ENCODE data around the gene TIMM13. TPM values are rescaled to one million over a fixed set of nuclear protein-coding genes. Genes with fewer than 3 reads are reported as not detected.

Gene TIMM13
- total and polyA plus RNA-seq, 2 donors from 2014 or later: 69.7 to 188 TPM

DNA sequence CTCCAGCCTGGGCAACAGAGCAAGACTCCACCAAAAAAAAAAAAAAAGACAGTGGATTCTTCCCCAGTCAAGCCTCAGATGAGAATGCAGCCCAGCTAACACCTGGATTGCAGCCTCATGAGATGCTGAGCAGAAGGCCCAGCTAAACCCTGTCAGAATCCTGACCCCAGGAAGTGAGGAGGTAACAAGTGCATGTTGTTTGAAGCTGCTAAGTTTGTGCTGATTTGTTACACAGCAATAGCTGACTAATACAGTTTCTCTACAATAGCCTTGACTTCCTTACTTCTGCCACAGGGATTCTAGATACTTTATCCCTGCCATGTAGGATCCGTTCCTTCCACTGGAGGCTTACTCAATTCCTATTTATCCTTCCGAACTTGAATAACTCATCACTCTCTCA is 46.8 kb downstream of the TIMM13 start:
- Histone ChIP-seq H3K9ac (ENCODE audit: low read length in 3 of 3) (no peak overlapping the region), H3K9me3 (ENCODE audit: control insufficient read depth in 2 of 3, insufficient read depth in 1 of 3, low read length in 3 of 3) (peaks cover 0 to 4% (median 0%) of the 10 kb centered on the region in 3 donors), H3K4me3 (ENCODE audit: low read length in 3 of 3) (no peak overlapping the region), H3K27ac (ENCODE audit: low read depth in 2 of 2, low read length in 2 of 2) (no peak overlapping the region), H3K4me1 (ENCODE audit: control insufficient read depth in 2 of 3, insufficient read depth in 2 of 3, low read depth in 1 of 3, low read length in 3 of 3) (no peaks in the 10 kb centered on the region), H3K36me3 (ENCODE audit: control insufficient read depth in 2 of 3, insufficient read depth in 3 of 3, low read length in 3 of 3) (no peaks in the 10 kb centered on the region), H3K27me3 (ENCODE audit: control insufficient read depth, insufficient read depth, low read length) (no peaks in the 10 kb centered on the region)
- TF ChIP-seq, protein P1, sequence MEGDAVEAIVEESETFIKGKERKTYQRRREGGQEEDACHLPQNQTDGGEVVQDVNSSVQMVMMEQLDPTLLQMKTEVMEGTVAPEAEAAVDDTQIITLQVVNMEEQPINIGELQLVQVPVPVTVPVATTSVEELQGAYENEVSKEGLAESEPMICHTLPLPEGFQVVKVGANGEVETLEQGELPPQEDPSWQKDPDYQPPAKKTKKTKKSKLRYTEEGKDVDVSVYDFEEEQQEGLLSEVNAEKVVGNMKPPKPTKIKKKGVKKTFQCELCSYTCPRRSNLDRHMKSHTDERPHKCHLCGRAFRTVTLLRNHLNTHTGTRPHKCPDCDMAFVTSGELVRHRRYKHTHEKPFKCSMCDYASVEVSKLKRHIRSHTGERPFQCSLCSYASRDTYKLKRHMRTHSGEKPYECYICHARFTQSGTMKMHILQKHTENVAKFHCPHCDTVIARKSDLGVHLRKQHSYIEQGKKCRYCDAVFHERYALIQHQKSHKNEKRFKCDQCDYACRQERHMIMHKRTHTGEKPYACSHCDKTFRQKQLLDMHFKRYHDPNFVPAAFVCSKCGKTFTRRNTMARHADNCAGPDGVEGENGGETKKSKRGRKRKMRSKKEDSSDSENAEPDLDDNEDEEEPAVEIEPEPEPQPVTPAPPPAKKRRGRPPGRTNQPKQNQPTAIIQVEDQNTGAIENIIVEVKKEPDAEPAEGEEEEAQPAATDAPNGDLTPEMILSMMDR (IDR thresholded peaks at IDR 0.05; ENCODE audit: borderline replicate concordance, extremely low read depth, insufficient read depth): no peak
- FAIRE-seq (no peak), DNase-seq (no peak)
- intact Hi-C loops (cut with DNase I): no loop called here

DNA sequence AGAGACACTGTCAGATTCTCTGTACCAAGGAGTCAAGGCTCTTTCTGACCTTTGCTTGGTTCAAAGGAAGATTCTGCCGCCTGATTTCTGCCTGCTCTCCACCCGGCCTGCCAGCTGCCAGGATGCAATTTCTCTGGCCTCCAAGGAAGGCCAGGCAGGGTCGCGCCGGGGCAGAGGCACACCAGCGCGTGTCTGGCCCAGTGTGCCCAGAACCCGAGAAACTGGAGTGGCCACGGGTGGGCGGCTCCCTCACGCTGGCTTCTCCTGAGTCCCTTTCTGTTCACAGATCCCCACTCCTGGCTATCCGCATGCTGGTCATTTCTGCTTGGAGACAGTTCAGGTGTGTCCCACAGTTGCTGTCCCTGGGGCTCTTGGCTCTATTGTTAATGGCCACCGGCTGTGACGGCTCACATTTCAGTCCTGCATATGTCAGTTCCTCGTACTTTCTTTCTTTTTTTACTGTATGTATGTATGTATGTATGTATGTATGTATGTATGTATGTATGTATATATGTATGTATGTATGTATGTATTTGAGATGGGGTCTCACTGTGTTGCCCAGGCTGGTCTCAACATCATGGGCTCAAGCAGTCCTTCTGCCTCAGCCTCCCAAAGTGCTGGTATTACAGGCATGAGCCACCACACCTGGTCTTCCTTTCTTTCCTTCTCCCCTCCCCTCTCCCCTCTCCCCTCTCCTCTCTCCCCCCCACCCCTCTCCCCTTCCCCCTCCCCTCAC is 50.4 kb downstream of the TIMM13 start:
- Histone ChIP-seq H3K9ac (ENCODE audit: low read length in 3 of 3) (no peak overlapping the region), H3K36me3 (ENCODE audit: control insufficient read depth in 2 of 3, insufficient read depth in 3 of 3, low read length in 3 of 3) (no peaks in the 10 kb centered on the region), H3K27ac (ENCODE audit: low read depth in 2 of 2, low read length in 2 of 2) (no peak overlapping the region), H3K4me3 (ENCODE audit: low read length in 3 of 3) (no peak overlapping the region), H3K4me1 (ENCODE audit: control insufficient read depth in 2 of 3, insufficient read depth in 2 of 3, low read depth in 1 of 3, low read length in 3 of 3) (no peaks in the 10 kb centered on the region), H3K9me3 (ENCODE audit: control insufficient read depth in 2 of 3, insufficient read depth in 1 of 3, low read length in 3 of 3) (peaks cover 0 to 4% (median 0%) of the 10 kb centered on the region in 3 donors), H3K27me3 (ENCODE audit: control insufficient read depth, insufficient read depth, low read length) (no peaks in the 10 kb centered on the region)
- TF ChIP-seq, protein P1 (IDR thresholded peaks at IDR 0.05; ENCODE audit: borderline replicate concordance, extremely low read depth, insufficient read depth): no peak
- intact Hi-C loops (cut with DNase I): no loop called here
- DNase-seq (no peak), FAIRE-seq (no peak)

Small RNAs within 50 kb of the gene (microRNA-seq; reads per million reads assigned to microRNA genes)
- gene MIR7108: not detected

Other genes starting within 250 kb of the TIMM13 start
- gene PLEKHJ1, start 191.3 kb downstream of the TIMM13 start, total RNA-seq: 59.7 TPM
- 156 TPM for gene PLEKHJ1, start 191.3 kb downstream of the TIMM13 start, polyA plus RNA-seq (ENCODE audit: insufficient read depth, low read depth, low replicate concordance)
- gene SF3A2, start 190.8 kb downstream of the TIMM13 start, total RNA-seq: 64.1 TPM
- 25.7 TPM for gene SF3A2, start 190.8 kb downstream of the TIMM13 start, polyA plus RNA-seq (ENCODE audit: insufficient read depth, low read depth, low replicate concordance)
- gene AMH, start 178.3 kb downstream of the TIMM13 start, total RNA-seq: 1.0 TPM
- gene AMH, start 178.3 kb downstream of the TIMM13 start, polyA plus RNA-seq (ENCODE audit: insufficient read depth, low read depth, low replicate concordance): 0.60 TPM
- gene JSRP1, start 171.2 kb downstream of the TIMM13 start, total RNA-seq: 5.0 TPM
- gene JSRP1, start 171.2 kb downstream of the TIMM13 start, polyA plus RNA-seq (ENCODE audit: insufficient read depth, low read depth, low replicate concordance): 0.37 TPM
- 2.1 TPM for gene PEAK3, start 145.4 kb downstream of the TIMM13 start, total RNA-seq
- gene PEAK3, start 145.4 kb downstream of the TIMM13 start, polyA plus RNA-seq (ENCODE audit: insufficient read depth, low read depth, low replicate concordance): not detected
- 0.09 TPM for gene LINGO3, start 119.4 kb downstream of the TIMM13 start, total RNA-seq
- gene LINGO3, start 119.4 kb downstream of the TIMM13 start, polyA plus RNA-seq (ENCODE audit: insufficient read depth, low read depth, low replicate concordance): not detected
- gene LSM7, start 99.0 kb downstream of the TIMM13 start, total RNA-seq: 54.0 TPM
- 160 TPM for gene LSM7, start 99.0 kb downstream of the TIMM13 start, polyA plus RNA-seq (ENCODE audit: insufficient read depth, low read depth, low replicate concordance)
- gene SPPL2B, start 98.9 kb downstream of the TIMM13 start, total RNA-seq: 94.1 TPM
- gene SPPL2B, start 98.9 kb downstream of the TIMM13 start, polyA plus RNA-seq (ENCODE audit: insufficient read depth, low read depth, low replicate concordance): 25.3 TPM
- not detected for gene TMPRSS9, start 67.3 kb downstream of the TIMM13 start, total RNA-seq
- not detected for gene TMPRSS9, start 67.3 kb downstream of the TIMM13 start, polyA plus RNA-seq (ENCODE audit: insufficient read depth, low read depth, low replicate concordance)
- 27.6 TPM for gene LMNB2, start 29.4 kb upstream of the TIMM13 start, total RNA-seq
- gene LMNB2, start 29.4 kb upstream of the TIMM13 start, polyA plus RNA-seq (ENCODE audit: insufficient read depth, low read depth, low replicate concordance): 9.0 TPM
- gene GADD45B, start 48.5 kb upstream of the TIMM13 start, total RNA-seq: 88.5 TPM
- 149 TPM for gene GADD45B, start 48.5 kb upstream of the TIMM13 start, polyA plus RNA-seq (ENCODE audit: insufficient read depth, low read depth, low replicate concordance)